Left ventricle myocardium inferior (tissue), 1 donor: Measurements from ENCODE around the gene DIS3L. TPM values are rescaled to one million over a fixed set of nuclear protein-coding genes. Genes with fewer than 3 reads are reported as not detected.
A peak's percentile ranks its signal among the peaks of the same experiment; 100 is the strongest.
"Not testable (repeated sequence)": the region's sequence is repeated elsewhere in the genome, so short reads cannot be mapped to it uniquely, and the experiment has no call there.

ENCODE experiments used
- DNase-seq: peaks from one replicate; pipeline ENCODE4 v3.0.0-alpha.2; 2020
- H3K27ac ChIP-seq: fragments of 200-600 bp; replicated peaks from 2 replicates; pipeline ENCODE4 v1.8.0; 2021
- H3K27me3 ChIP-seq: fragments of 200-600 bp; 2 replicates; pipeline ENCODE4 v1.8.0; 2021; ENCODE audit warnings: low read depth
- H3K36me3 ChIP-seq: fragments of 200-600 bp; 2 replicates; pipeline ENCODE4 v1.8.0; 2021
- H3K4me1 ChIP-seq: fragments of 200-600 bp; 2 replicates; pipeline ENCODE4 v1.8.0; 2021
- H3K4me3 ChIP-seq: fragments of 200-600 bp; 2 replicates; pipeline ENCODE4 v1.8.0; 2021; ENCODE audit warnings: mild to moderate bottlenecking, moderate library complexity
- H3K9me3 ChIP-seq: fragments of 200-600 bp; replicated peaks from 2 replicates; pipeline ENCODE4 v1.8.0; 2021
- intact Hi-C: fragments of 100-400 bp; cut with micrococcal nuclease; formaldehyde crosslinking; loops from one replicate; pipeline ENCODE4 v1.11.0; 2022
- total RNA-seq: library from RNA; stranded (reverse); fragmentation: NEBNext Ultra II Directional; extraction: Animal tissue kit (Norgen Biotek cat#: 25700); gene quantifications from one replicate; pipeline ENCODE4 v1.2.1, GENCODE V29; 2021
- TF ChIP-seq, protein P1 (sequence below): fragments of 200-600 bp; IDR thresholded peaks from 2 replicates; pipeline ENCODE4 v1.8.0; 2021; ENCODE audit warnings: antibody characterized with exemption, mild to moderate bottlenecking, borderline replicate concordance
- donor health status: DM: no; HTN: yes; CAD: no; lungs with severe emphysema.

Gene DIS3L
- total RNA-seq, 1 donor from 2014 or later: 36.6 TPM

DNA sequence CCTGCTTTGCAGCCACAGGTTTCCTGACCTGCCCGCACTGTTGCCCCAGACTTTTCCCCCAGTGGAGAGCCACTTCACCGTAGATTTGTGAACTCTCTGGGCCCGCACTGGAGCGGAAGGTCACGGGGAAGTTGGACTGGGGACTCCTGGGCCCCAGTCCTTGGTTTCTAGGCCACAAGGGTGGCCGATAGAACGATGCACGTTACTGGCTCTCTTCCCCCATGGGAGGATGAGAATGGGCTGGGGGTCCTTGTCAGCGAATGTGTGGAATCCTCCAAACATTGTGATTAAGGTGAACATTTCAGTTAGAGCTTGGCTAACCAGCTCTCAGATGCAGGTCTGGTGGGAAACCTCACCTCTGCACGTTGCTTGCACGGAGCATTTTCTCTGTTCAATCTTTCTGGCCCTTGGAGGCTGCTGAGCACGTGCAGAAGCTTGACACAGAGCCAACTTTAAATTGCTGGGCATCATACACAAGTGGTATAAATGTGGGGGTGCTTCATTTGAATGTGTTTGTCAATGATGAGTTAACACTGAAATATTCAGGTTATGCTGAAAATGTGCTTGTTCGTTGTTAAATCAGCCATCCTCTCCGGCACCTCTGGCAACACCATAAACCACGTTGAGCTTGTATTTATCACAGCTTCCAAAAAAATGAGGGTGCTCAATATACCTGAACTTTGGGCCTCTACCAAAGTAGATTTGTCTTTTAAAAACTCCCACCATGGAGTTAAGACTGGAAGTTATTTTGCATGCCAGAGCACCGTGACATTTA lies 976 bp downstream of the DIS3L start:
- Histone ChIP-seq H3K9me3 (no peaks in the 10 kb centered on the region), H3K27ac (peak overlapping the region; percentile 95), H3K27me3 (no peaks in the 10 kb centered on the region), H3K36me3 (no peaks in the 10 kb centered on the region), H3K4me3 (peak overlapping the region; percentile 85), H3K4me1 (peaks cover 43% of the 10 kb centered on the region)
- TF ChIP-seq, protein P1, sequence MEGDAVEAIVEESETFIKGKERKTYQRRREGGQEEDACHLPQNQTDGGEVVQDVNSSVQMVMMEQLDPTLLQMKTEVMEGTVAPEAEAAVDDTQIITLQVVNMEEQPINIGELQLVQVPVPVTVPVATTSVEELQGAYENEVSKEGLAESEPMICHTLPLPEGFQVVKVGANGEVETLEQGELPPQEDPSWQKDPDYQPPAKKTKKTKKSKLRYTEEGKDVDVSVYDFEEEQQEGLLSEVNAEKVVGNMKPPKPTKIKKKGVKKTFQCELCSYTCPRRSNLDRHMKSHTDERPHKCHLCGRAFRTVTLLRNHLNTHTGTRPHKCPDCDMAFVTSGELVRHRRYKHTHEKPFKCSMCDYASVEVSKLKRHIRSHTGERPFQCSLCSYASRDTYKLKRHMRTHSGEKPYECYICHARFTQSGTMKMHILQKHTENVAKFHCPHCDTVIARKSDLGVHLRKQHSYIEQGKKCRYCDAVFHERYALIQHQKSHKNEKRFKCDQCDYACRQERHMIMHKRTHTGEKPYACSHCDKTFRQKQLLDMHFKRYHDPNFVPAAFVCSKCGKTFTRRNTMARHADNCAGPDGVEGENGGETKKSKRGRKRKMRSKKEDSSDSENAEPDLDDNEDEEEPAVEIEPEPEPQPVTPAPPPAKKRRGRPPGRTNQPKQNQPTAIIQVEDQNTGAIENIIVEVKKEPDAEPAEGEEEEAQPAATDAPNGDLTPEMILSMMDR: no peak
- intact Hi-C loops: no loop called here
- DNase-seq: no peak

DNA sequence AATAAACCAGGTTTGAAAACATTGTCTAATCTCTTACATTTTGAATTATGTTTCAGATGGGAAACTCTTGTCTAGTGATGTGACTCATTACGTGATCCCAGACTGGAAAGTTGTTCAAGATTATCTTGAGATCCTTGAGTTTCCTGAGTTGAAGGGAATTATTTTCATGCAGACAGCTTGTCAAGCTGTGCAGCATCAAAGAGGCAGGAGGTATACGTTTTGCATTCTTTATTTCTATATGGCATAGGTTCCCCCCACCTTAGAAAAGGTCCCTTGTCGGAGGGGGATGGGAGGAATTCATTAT lies 1.5 kb downstream of the DIS3L start:
- peak overlapping the region; percentile 85 for H3K4me3 ChIP-seq
- DNase-seq: no peak
- intact Hi-C loops: no loop called here
- TF ChIP-seq, protein P1: no peak
- no peaks in the 10 kb centered on the region for H3K36me3 ChIP-seq
- peaks cover 43% of the 10 kb centered on the region for H3K4me1 ChIP-seq
- H3K27ac ChIP-seq: peak overlapping the region; percentile 95
- no peaks in the 10 kb centered on the region for H3K9me3 ChIP-seq
- H3K27me3 ChIP-seq: no peaks in the 10 kb centered on the region

GRCh38 chr15:66296186-66296585 lies 2.8 kb downstream of the DIS3L start:
- Histone ChIP-seq H3K4me3 (no peak overlapping the region), H3K9me3 (no peaks in the 10 kb centered on the region), H3K4me1 (peaks cover 43% of the 10 kb centered on the region), H3K27ac (no peak overlapping the region), H3K27me3 (no peaks in the 10 kb centered on the region), H3K36me3 (peaks cover 6% of the 10 kb centered on the region)
- intact Hi-C loops: no loop called here
- DNase-seq: no peak
- TF ChIP-seq, protein P1: no peak

DNA sequence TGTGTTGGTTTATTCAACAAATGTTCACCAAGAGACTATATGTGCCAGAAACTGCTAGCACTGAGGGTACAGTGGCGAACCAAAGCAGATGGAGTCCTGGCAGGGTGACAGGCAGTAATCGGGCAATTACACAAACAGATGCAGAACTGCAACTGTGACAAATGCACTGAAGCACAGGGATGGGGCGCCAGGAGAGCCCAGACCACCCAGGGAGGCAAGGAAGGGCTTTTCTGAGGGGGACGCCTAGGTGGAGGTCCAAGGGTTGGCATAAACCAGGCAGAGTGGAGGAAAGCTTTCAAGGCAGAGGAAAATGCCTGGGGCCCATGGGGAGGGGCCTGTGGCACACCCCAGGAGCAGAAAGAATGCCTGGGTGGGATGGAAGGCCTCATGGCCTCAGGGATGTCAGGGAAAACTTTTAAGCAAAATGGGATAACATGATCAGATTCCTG lies 5.5 kb downstream of the DIS3L start:
- Histone ChIP-seq H3K4me3 (no peak overlapping the region), H3K27ac (no peak overlapping the region), H3K9me3 (no peaks in the 10 kb centered on the region), H3K36me3 (peaks cover 15% of the 10 kb centered on the region), H3K4me1 (peaks cover 24% of the 10 kb centered on the region), H3K27me3 (no peaks in the 10 kb centered on the region)
- intact Hi-C loops: no loop called here
- DNase-seq: no peak
- TF ChIP-seq, protein P1: no peak

DNA sequence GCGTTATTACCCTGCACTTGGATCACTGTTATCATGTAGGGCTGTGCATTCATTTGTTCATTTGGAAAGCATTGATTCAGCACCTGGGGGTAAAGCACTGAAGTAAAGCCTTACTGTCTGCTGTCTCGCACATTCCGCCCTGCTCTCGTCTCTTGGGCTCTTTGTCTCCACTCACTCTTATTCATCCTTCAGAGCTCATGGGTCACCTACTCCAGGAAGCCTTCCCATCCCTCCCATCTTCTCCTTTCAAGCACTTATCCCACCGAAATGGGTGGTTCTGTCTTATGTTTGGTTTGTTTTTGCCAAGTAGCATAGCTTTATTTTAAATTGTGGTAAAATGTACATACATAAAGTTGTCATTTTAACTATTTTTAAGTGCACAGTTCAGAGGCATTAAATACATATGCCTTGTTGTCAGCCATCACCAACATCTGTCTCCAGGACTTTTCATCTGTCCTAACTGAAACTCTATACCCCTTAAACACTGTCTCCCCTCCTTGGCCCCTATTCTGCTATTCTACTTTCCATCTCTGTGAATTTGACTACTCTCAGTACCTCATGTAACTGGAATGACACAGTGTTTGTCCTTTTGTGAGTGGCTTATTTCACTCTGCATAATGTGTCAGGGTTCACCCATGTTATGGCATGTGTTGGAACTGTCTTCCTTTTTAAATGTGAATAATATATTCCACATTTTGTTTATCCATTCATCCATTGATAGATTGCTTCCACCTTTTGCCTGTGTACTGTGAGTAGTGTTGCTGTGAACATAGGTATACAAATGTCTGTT lies 9.3 kb downstream of the DIS3L start:
- peaks cover 4% of the 10 kb centered on the region for H3K4me1 ChIP-seq
- intact Hi-C loops: no loop called here
- no peak for DNase-seq
- H3K4me3 ChIP-seq: no peak overlapping the region
- no peaks in the 10 kb centered on the region for H3K9me3 ChIP-seq
- no peak overlapping the region for H3K27ac ChIP-seq
- peaks cover 37% of the 10 kb centered on the region for H3K36me3 ChIP-seq
- no peaks in the 10 kb centered on the region for H3K27me3 ChIP-seq
- TF ChIP-seq, protein P1: no peak

DNA sequence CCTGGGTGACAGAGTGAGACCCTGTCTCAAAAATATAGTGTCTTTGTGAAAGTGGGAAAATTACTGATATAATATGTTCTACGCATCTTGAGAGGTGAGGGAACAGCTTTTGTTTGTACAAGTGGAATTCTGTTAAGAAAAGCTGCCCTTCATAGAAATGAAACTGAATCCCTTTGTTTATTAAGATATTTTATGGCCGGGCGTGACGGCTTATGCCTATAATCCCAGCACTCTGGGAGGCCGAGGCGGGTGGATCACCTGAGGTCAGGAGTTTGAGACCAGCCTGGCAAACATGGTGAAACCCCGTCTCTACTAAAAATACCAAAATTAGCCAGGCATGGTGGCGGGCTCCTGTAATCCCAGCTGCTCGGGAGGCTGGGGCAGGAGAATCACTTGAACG lies 11.1 kb downstream of the DIS3L start:
- H3K27me3 ChIP-seq, H3K4me3 ChIP-seq, DNase-seq, H3K27ac ChIP-seq, H3K9me3 ChIP-seq, intact Hi-C loops, H3K4me1 ChIP-seq: not testable (repeated sequence)
- H3K36me3 ChIP-seq: peaks cover 52% of the 10 kb centered on the region
